Mesenchymal stem cell (in vitro differentiated cells and primary cell): Measurements from ENCODE around the gene CEP57.

Experiments used
- DNase-seq: peaks from one replicate; pipeline ENCODE4 v3.0.0-alpha.2; 2013
- H2AFZ ChIP-seq: one replicate; pipeline ENCODE4 v1.6.1; 2013; ENCODE audit warnings: low read depth, mild to moderate bottlenecking, control low read depth, inconsistent platforms, low read length, moderate library complexity
- H2AK5ac ChIP-seq: 2 replicates; pipeline ENCODE4 v1.6.1; 2013; ENCODE audit warnings: low read length, moderate library complexity, mild to moderate bottlenecking, inconsistent platforms; ENCODE audit not compliant: severe bottlenecking
- H2BK120ac ChIP-seq: one replicate; pipeline ENCODE4 v1.6.1; 2013; ENCODE audit warnings: low read depth, mild to moderate bottlenecking, inconsistent platforms, low read length, moderate library complexity
- H2BK12ac ChIP-seq, 2 experiments: one replicate each; pipeline ENCODE4 v1.6.1; 2013; ENCODE audit warnings: inconsistent platforms in 2 of 2, low read length in 2 of 2, mild to moderate bottlenecking in 2 of 2, moderate library complexity in 2 of 2, control low read depth in 1 of 2
- H2BK15ac ChIP-seq: one replicate; pipeline ENCODE4 v1.6.1; 2013; ENCODE audit warnings: mild to moderate bottlenecking, low read depth, inconsistent platforms; ENCODE audit not compliant: poor library complexity, severe bottlenecking
- H2BK5ac ChIP-seq: 2 replicates; pipeline ENCODE4 v1.6.1; 2013; ENCODE audit warnings: low read depth, mild to moderate bottlenecking, low read length, control low read depth, inconsistent platforms; ENCODE audit not compliant: poor library complexity, severe bottlenecking
- H3K14ac ChIP-seq, 2 experiments: one replicate each; pipeline ENCODE4 v1.6.1; 2013; ENCODE audit warnings: inconsistent platforms in 2 of 2, low read length in 2 of 2, control low read depth in 1 of 2, mild to moderate bottlenecking in 1 of 2, moderate library complexity in 1 of 2
- H3K18ac ChIP-seq, 2 experiments: one replicate each; pipeline ENCODE4 v1.6.1; 2013; ENCODE audit warnings: inconsistent platforms in 2 of 2, low read length in 2 of 2, control low read depth in 1 of 2, low read depth in 1 of 2, mild to moderate bottlenecking in 1 of 2
- H3K23ac ChIP-seq, 2 experiments: one replicate each; pipeline ENCODE4 v1.6.1; 2013; ENCODE audit warnings: inconsistent platforms in 2 of 2, low read length in 2 of 2, mild to moderate bottlenecking in 2 of 2, moderate library complexity in 2 of 2, control low read depth in 1 of 2
- H3K27ac ChIP-seq: 2 replicates; pipeline ENCODE4 v1.5.1; 2013; ENCODE audit warnings: mild to moderate bottlenecking, moderate library complexity, low read length, control low read depth, inconsistent platforms; ENCODE audit not compliant: poor library complexity, severe bottlenecking
- H3K27me3 ChIP-seq, 2 experiments: 2 replicates each; pipeline versions ENCODE4 v1.6.1 to v1.7.0; 2013; ENCODE audit warnings: low read length in 2 of 2, mild to moderate bottlenecking in 2 of 2, moderate library complexity in 2 of 2, control low read depth in 1 of 2, inconsistent platforms in 1 of 2; ENCODE audit not compliant: control insufficient read depth in 1 of 2, insufficient read depth in 1 of 2
- H3K36me3 ChIP-seq, 2 experiments: 2 replicates each; pipeline versions ENCODE4 v1.6.1 to v1.7.0; 2013; ENCODE audit warnings: low read length in 2 of 2, control low read depth in 1 of 2, inconsistent platforms in 1 of 2, low read depth in 1 of 2, mild to moderate bottlenecking in 1 of 2; ENCODE audit not compliant: insufficient read depth in 2 of 2, control insufficient read depth in 1 of 2
- H3K4ac ChIP-seq, 2 experiments: one replicate each; pipeline ENCODE4 v1.6.1; 2013; ENCODE audit warnings: inconsistent platforms in 2 of 2, low read length in 2 of 2, mild to moderate bottlenecking in 2 of 2, moderate library complexity in 2 of 2, control low read depth in 1 of 2, low read depth in 1 of 2
- H3K4me1 ChIP-seq: 2 replicates; pipeline ENCODE4 v1.6.1; 2013; ENCODE audit warnings: low read depth, low read length, control low read depth; ENCODE audit not compliant: control insufficient read depth, insufficient read depth
- H3K4me2 ChIP-seq: 2 replicates; pipeline ENCODE4 v1.6.1; 2013; ENCODE audit warnings: low read length, mild to moderate bottlenecking, inconsistent platforms; ENCODE audit not compliant: poor library complexity, severe bottlenecking
- H3K4me3 ChIP-seq, 2 experiments: 2 replicates each; pipeline versions ENCODE4 v1.5.1 to v1.7.0; 2013; ENCODE audit warnings: low read length in 2 of 2, mild to moderate bottlenecking in 2 of 2, control low read depth in 1 of 2, low read depth in 1 of 2; ENCODE audit not compliant: insufficient read depth in 1 of 2
- H3K79me1 ChIP-seq: replicated peaks from 2 replicates; pipeline ENCODE4 v1.6.1; 2013; ENCODE audit warnings: mild to moderate bottlenecking, control low read depth, low read length, inconsistent platforms; ENCODE audit not compliant: poor library complexity, severe bottlenecking
- H3K9ac ChIP-seq: 2 replicates; pipeline ENCODE4 v1.7.0; 2013; ENCODE audit warnings: mild to moderate bottlenecking, low read length, moderate library complexity
- H3K9me3 ChIP-seq: 2 replicates; pipeline ENCODE4 v1.7.0; 2013; ENCODE audit warnings: mild to moderate bottlenecking, low read length; ENCODE audit not compliant: control insufficient read depth
- H4K8ac ChIP-seq: one replicate; pipeline ENCODE4 v1.6.1; 2013; ENCODE audit warnings: inconsistent platforms, mild to moderate bottlenecking, low read length, moderate library complexity
- H4K91ac ChIP-seq: one replicate; pipeline ENCODE4 v1.6.1; 2013; ENCODE audit warnings: mild to moderate bottlenecking, low read length, inconsistent platforms
- WGBS: methylation state at CpG from one replicate; pipeline ENCODE4 v1.1.7; 2013; ENCODE audit warnings: mixed read lengths; 5-methylcytosine and 5-hydroxymethylcytosine counted together

Gene CEP57

DNA sequence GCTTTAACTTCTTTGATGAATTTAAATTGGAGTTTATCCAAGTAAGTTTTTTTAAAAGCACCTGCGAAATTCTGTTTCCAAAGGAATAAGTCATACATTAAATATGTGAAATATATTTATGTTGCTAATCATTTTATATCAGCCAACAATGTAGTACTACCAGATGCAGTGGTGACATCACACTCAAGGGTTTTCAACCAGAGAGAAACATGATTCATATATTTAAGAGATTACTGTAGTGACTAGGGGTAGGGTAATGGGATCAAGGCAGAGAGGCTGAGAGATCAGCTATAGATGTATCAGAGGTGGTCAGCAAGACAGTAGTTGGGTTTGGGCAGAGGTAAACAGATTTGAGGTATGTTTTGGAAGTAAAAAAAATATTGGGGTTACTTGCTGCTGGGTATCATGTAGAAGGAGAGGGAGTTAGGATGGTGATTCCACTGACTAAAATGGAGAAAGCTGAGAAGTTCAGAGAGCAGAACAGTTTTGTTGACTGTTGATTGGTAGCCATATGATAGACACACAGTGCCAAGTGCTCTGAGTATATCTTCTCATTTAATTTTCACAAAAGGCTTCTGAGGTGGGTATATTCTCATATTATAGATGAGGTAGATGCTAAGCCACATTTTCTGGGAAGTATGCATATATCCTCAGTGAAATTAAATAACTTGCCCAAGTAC, 39.4 kb downstream of the CEP57 start:
- no CpG with 5 or more reads among the region's 1 CpG for WGBS
- Histone ChIP-seq H4K8ac (no peak overlapping the region), H2BK15ac (no peak overlapping the region), H2BK120ac (no peak overlapping the region), H4K91ac (no peak overlapping the region), H3K27me3 (no peaks in the 10 kb centered on the region), H3K9ac (no peak overlapping the region), H3K4me1 (no peaks in the 10 kb centered on the region), H2AFZ (no peak overlapping the region), H2BK12ac (no peak overlapping the region), H3K18ac (no peak overlapping the region), H3K79me1 (peaks cover 1% of the 10 kb centered on the region), H3K14ac (no peak overlapping the region), H2AK5ac (no peak overlapping the region), H3K27ac (peak overlapping the region; percentile 55), H3K23ac (no peak overlapping the region), H3K4me2 (no peak overlapping the region), H2BK5ac (no peak overlapping the region), H3K4ac (no peak overlapping the region), H3K4me3 (no peak overlapping the region), H3K36me3 (peaks cover 5 to 81% of the 10 kb centered on the region in 2 experiments), H3K9me3 (no peaks in the 10 kb centered on the region)
- no peak for DNase-seq

DNA sequence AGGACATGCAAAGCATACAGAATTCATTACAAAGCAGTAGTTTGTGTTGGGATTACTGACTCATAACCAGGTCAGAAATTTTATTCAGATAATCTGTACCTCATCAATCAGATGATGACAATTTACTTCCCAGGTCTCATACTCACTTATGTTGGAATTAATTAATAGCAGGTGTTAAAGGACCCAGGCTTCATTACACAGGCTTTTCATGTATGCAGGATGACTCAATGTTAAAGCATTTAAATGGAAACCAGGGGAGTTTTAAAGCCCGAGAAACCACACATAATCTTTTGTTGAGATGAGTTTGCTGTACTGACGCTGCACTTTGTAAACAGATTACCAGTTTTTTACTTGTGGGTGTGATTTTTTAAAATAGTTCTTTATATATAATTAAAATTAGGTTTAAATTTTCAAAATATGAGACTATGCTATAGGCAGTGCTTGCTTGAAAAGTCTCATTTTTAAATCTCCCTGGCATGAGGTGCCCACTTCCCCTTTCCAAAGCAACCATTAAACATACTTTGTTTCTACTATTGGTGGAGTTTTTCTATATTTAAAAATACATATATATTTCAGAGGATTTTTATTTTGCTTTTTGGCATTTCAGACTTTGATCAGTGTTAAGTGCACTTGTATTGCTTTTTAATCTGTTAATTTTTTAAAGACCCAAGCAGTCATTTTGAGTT, 41.0 kb downstream of the CEP57 start:
- Histone ChIP-seq H2BK120ac (no peak overlapping the region), H2BK12ac (no peak overlapping the region), H2BK15ac (no peak overlapping the region), H3K14ac (no peak overlapping the region), H3K27me3 (no peaks in the 10 kb centered on the region), H3K9ac (peak overlapping the region; percentile 70), H3K4me1 (no peaks in the 10 kb centered on the region), H4K91ac (no peak overlapping the region), H3K36me3 (peaks cover 0 to 80% of the 10 kb centered on the region in 2 experiments), H3K9me3 (no peaks in the 10 kb centered on the region), H2BK5ac (no peak overlapping the region), H3K4me2 (no peak overlapping the region), H3K4me3 (no peak overlapping the region), H2AK5ac (no peak overlapping the region), H4K8ac (no peak overlapping the region), H3K23ac (no peak overlapping the region), H2AFZ (no peak overlapping the region), H3K4ac (no peak overlapping the region), H3K27ac (peak overlapping the region; percentile 75), H3K79me1 (no peaks in the 10 kb centered on the region), H3K18ac (no peak overlapping the region)
- DNase-seq: peak; percentile 84
- 0% methylated on average over 1 of the region's 2 CpGs for WGBS

DNA sequence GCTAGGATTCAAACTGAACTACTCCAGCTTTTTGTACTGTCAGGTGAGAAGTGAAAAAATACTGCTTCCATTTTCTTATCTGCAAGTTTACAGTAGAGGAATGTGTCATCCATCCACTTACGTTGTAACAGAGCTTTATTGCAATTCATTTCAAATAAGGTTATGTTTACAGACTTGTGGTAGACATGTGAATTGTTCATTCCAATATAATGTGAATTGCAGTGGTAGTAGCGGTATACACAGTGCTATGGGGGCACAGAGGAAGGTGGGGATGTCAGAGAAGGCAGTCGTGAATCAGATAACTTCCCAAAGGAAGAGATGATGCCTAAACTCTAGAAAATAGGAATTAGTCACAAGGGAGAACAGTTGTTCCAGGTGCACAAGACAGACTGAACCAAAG, 42.5 kb downstream of the CEP57 start:
- Histone ChIP-seq H2BK120ac (no peak overlapping the region), H2BK15ac (no peak overlapping the region), H3K4me1 (no peaks in the 10 kb centered on the region), H3K36me3 (peaks cover 0 to 77% of the 10 kb centered on the region in 2 experiments), H3K4me2 (no peak overlapping the region), H2AFZ (no peak overlapping the region), H4K91ac (no peak overlapping the region), H3K27me3 (no peaks in the 10 kb centered on the region), H3K4me3 (no peak overlapping the region), H3K79me1 (no peaks in the 10 kb centered on the region), H3K18ac (no peak overlapping the region), H3K23ac (no peak overlapping the region), H4K8ac (no peak overlapping the region), H3K27ac (no peak overlapping the region), H3K9me3 (no peaks in the 10 kb centered on the region), H3K14ac (no peak overlapping the region), H2BK5ac (no peak overlapping the region), H2BK12ac (no peak overlapping the region), H3K9ac (no peak overlapping the region), H2AK5ac (no peak overlapping the region), H3K4ac (no peak overlapping the region)
- peak; percentile 81 for DNase-seq
- WGBS: under 1% methylated on average over 3 of the region's 3 CpGs

DNA sequence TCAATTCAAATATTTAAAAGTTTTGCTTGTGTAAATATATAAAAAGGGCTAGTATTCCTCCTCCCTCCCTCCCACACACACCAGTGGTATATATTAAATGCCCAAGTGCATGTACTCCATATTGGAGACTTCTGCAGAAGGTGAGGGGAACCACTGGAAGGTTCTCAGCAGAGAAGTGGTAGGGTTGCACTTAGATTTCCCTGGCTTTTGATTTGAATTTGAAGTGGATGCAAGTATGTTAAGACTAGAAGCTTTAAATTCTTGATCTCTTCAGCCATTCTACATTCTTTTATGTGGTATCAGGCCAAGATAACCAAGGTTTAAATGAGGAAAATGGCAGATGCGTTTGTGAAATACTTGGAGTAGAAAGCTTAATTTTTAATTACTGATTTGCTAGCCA, 43.1 kb downstream of the CEP57 start:
- DNase-seq: no peak
- Histone ChIP-seq H4K8ac (no peak overlapping the region), H3K79me1 (no peaks in the 10 kb centered on the region), H2BK12ac (peak overlapping the region in 1 of 2 experiments; percentile 46), H3K36me3 (peaks cover 0 to 77% of the 10 kb centered on the region in 2 experiments), H2BK120ac (no peak overlapping the region), H3K9me3 (no peaks in the 10 kb centered on the region), H4K91ac (no peak overlapping the region), H2AK5ac (no peak overlapping the region), H2BK15ac (no peak overlapping the region), H3K18ac (no peak overlapping the region), H3K14ac (no peak overlapping the region), H3K23ac (no peak overlapping the region), H3K4ac (no peak overlapping the region), H3K27ac (no peak overlapping the region), H3K9ac (no peak overlapping the region), H3K4me1 (no peaks in the 10 kb centered on the region), H3K27me3 (no peaks in the 10 kb centered on the region), H3K4me2 (no peak overlapping the region), H2BK5ac (no peak overlapping the region), H2AFZ (no peak overlapping the region), H3K4me3 (no peak overlapping the region)
- WGBS: no CpG with 5 or more reads among the region's 1 CpG
